HG02642 (cell line): ENCODE measurements around the gene NAPA.

Experiments used
- ATAC-seq: cut with Tn5 transposase; IDR thresholded peaks from one replicate; pipeline ENCODE4 v1.9.1; 2021; ENCODE audit warnings: mild to moderate bottlenecking; ENCODE audit not compliant: unreplicated experiment, poor library complexity

Gene NAPA

GRCh38 chr19:47469363-47469700 is 45.5 kb downstream of the NAPA start:
- ATAC-seq, result no peak

- no peak for ATAC-seq
Measured at GRCh38 chr19:47467914-47468313, 46.9 kb downstream of the NAPA start.

GRCh38 chr19:47465957-47466356 is 48.9 kb downstream of the NAPA start:
- no peak for ATAC-seq

- ATAC-seq, result no peak
Measured at GRCh38 chr19:47464675-47465419, 50.0 kb downstream of the NAPA start.

GRCh38 chr19:47461876-47462275 is 53.0 kb downstream of the NAPA start:
- no peak for ATAC-seq

- ATAC-seq, result no peak
Measured at GRCh38 chr19:47459477-47459876, 55.4 kb downstream of the NAPA start.

- ATAC-seq, result no peak
Measured at GRCh38 chr19:47458672-47459071, 56.2 kb downstream of the NAPA start.

- ATAC-seq, result no peak
Measured at GRCh38 chr19:47456721-47457474, 58.0 kb downstream of the NAPA start.

GRCh38 chr19:47450478-47450877 is 64.4 kb downstream of the NAPA start:
- no peak for ATAC-seq

GRCh38 chr19:47448360-47448727 is 66.5 kb downstream of the NAPA start:
- ATAC-seq, result no peak

- ATAC-seq, result no peak
Measured at GRCh38 chr19:47447470-47448359, 67.1 kb downstream of the NAPA start.

- ATAC-seq, result no peak
Measured at GRCh38 chr19:47446534-47447469, 68.1 kb downstream of the NAPA start.

- ATAC-seq, result no peak
Measured at GRCh38 chr19:47445937-47446402, 68.9 kb downstream of the NAPA start.

- no peak for ATAC-seq
Measured at GRCh38 chr19:47445527-47445926, 69.3 kb downstream of the NAPA start.

GRCh38 chr19:47444388-47444821 is 70.5 kb downstream of the NAPA start:
- no peak for ATAC-seq

- ATAC-seq, result no peak
Measured at GRCh38 chr19:47443331-47443730, 71.5 kb downstream of the NAPA start.

GRCh38 chr19:47438793-47439220 is 76.1 kb downstream of the NAPA start:
- no peak for ATAC-seq
